ENCODE data around the gene ARHGEF2. TPM values are rescaled to one million over a fixed set of nuclear protein-coding genes. Genes with fewer than 3 reads are reported as not detected.

Gene ARHGEF2
- polyA plus RNA-seq, 1 of the 3 experiments (the other 2 are of a cell fraction): 50.8 TPM

- ChIA-PET CTCF (interaction anchor here (0.6 to 5.2 kb wide), 33 partner anchors 11 to 1109 kb away, joined by 3 to 83 read pairs (median 3); partner anchors contain the start of genes ARHGEF2, SSR2 and SYT11), POLR2A (interaction anchor here (0.6 kb wide), 1 partner anchor 79 kb away, joined by 3 read pairs; the partner anchor contains the start of gene SYT11)
- Histone ChIP-seq H3K9me3 (no peaks in the 10 kb centered on the region), H3K27me3 (ENCODE audit: insufficient read depth) (no peaks in the 10 kb centered on the region), H3K9ac (no peak overlapping the region), H3K4me1 (ENCODE audit: control insufficient read depth in 1 of 2, insufficient read depth in 2 of 2, low read depth in 1 of 2, low read length in 1 of 2) (peaks cover 19 to 23% of the 10 kb centered on the region in 2 experiments), H3K4me2 (no peak overlapping the region), H3K27ac (ENCODE audit: low read depth in 2 of 2, low read length in 1 of 2) (peak overlapping the region in 1 of 2 experiments; percentile 49; a peak in 2 of 4 replicates), H3K36me3 (replicated peaks in 1 of 2; ENCODE audit: control insufficient read depth in 1 of 2, insufficient read depth in 2 of 2, low read length in 1 of 2) (peaks cover 0 to 2% of the 10 kb centered on the region in 2 experiments), H3K79me2 (ENCODE audit: insufficient read depth) (peaks cover 15% of the 10 kb centered on the region), H3F3A (replicated peaks; ENCODE audit: insufficient read depth) (peaks cover 37% of the 10 kb centered on the region), H3K4me3 (ENCODE audit: low read depth in 2 of 2, low read length in 1 of 2) (no peak overlapping the region), H3K9me2 (no peaks in the 10 kb centered on the region), H2AFZ (ENCODE audit: low read depth) (no peak overlapping the region; the same call in 1 of the 2 replicates), H4K20me1 (ENCODE audit: insufficient read depth) (no peaks in the 10 kb centered on the region)
- TF ChIP-seq FOXM1 (IDR thresholded peaks at IDR 0.05; ENCODE audit: low read depth): no peak
- no peak for TF ChIP-seq IRF3 (IDR thresholded peaks at IDR 0.05; ENCODE audit: low read depth, low read length)
- TF ChIP-seq MXI1 (IDR thresholded peaks at IDR 0.05; ENCODE audit: low read depth, low read length): no peak
- peak; percentile 75 for TF ChIP-seq CTCF (IDR thresholded peaks at IDR 0.05)
- TF ChIP-seq NRF1 (IDR thresholded peaks at IDR 0.05; ENCODE audit: low read depth, low read length): 0 out of 2 replicates have a peak, but pooled peaks have one; percentile 1
- no peak for TF ChIP-seq RXRA (IDR thresholded peaks at IDR 0.05; ENCODE audit: borderline replicate concordance, low read depth)
- TF ChIP-seq RAD21 (IDR thresholded peaks at IDR 0.05; ENCODE audit: low read length): peak; percentile 90
- no peak for TF ChIP-seq JUND (IDR thresholded peaks at IDR 0.05)
- TF ChIP-seq SMC3 (IDR thresholded peaks at IDR 0.05; ENCODE audit: low read depth, low read length): peak; percentile 89
- no peak for TF ChIP-seq NFIC (IDR thresholded peaks at IDR 0.05; ENCODE audit: borderline replicate concordance)
- TF ChIP-seq MAX (IDR thresholded peaks at IDR 0.05; ENCODE audit: low read depth): no peak
- TF ChIP-seq USF2 (IDR thresholded peaks at IDR 0.05; ENCODE audit: borderline replicate concordance, low read depth, low read length): no peak
- TF ChIP-seq FOXJ3 (CRISPR knock-in tag; IDR thresholded peaks at IDR 0.05): no peak
- TF ChIP-seq SIN3A (IDR thresholded peaks at IDR 0.05; ENCODE audit: borderline replicate concordance, low read depth, low read length): no peak
- no peak for TF ChIP-seq YY1 (IDR thresholded peaks at IDR 0.05; ENCODE audit: low read depth)
- TF ChIP-seq EZH2phosphoT487 (IDR thresholded peaks at IDR 0.05; ENCODE audit: borderline replicate concordance, low read depth): no peak
- no peak for TF ChIP-seq RFX5 (IDR thresholded peaks at IDR 0.05; ENCODE audit: low read length)
- DNase-seq: peak; percentile 71
- WGBS (ENCODE audit: low lambda C conversion rate): 5% methylated on average over 1 of the region's 1 CpG
Observed at GRCh38 chr1:155938220-155938627, 40.1 kb downstream of the ARHGEF2 start.

All from SK-N-SH (cell line).